Myocyte (in vitro differentiated cells): ENCODE data around the gene GUK1. TPM values are rescaled to one million over a fixed set of nuclear protein-coding genes. Genes with fewer than 3 reads are reported as not detected.
A peak's percentile ranks its signal among the peaks of the same experiment; 100 is the strongest.

ENCODE experiments used
- DNase-seq: peaks from one replicate; pipeline ENCODE4 v3.0.0-alpha.2; 2012; ENCODE audit warnings: low read depth
- total RNA-seq: library from RNA; depleted of rRNA; stranded (reverse); fragments of >200 nt; gene quantifications from 2 replicates; pipeline ENCODE4 v1.2.3, GENCODE V29; 2014

GUK1 gene
- total RNA-seq, 1 donor from 2014 or later: 214 TPM

DNA sequence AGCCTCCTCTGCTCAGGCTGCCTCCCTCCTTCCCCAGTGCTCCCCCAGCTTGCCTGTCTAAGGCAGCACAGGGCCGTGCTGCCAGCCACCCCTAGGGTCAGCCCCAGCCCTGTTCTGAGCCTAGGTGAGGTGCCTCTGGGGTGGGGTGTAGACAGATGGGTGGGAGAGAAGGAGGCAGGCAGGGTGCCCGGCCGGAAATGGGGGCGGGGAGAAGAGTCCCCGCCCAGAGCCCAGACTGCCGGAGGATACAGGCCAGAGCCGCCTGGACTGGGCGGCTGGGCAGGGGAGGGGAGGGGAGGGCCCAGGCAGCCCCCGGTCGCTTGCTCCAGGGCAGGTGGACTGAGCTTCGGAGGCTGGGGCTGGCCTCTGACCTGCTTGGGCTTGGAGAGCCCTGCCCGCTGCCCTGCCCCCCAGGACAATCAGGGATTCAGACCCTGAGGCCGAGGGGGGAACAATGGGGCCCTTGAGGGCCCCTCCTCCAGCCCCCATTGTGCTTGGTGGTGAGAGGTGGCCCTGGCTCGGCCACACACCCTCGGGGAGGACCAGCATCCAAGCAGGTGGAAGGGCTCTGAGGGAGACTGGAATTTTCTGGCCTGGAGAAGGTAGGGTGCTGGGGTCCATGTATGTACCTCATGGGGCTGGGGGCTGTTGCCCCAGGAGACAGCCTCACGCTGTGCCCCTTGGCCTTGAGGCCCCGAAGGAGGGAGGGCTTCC is 9.5 kb downstream of the GUK1 start, which contains the start of gene GJC2:
Gene GJC2, plus strand, starts transcription at position 525 of the 714 bp plus-strand sequence. CDS start 7,829 bp downstream, outside the sequence.
- no peak for DNase-seq

- no peak for DNase-seq
Observed at GRCh38 chr1:228150120-228150460, 10.0 kb downstream of the GUK1 start.

- DNase-seq: peak; percentile 39
Observed at GRCh38 chr1:228150461-228151179, 10.5 kb downstream of the GUK1 start.

DNA sequence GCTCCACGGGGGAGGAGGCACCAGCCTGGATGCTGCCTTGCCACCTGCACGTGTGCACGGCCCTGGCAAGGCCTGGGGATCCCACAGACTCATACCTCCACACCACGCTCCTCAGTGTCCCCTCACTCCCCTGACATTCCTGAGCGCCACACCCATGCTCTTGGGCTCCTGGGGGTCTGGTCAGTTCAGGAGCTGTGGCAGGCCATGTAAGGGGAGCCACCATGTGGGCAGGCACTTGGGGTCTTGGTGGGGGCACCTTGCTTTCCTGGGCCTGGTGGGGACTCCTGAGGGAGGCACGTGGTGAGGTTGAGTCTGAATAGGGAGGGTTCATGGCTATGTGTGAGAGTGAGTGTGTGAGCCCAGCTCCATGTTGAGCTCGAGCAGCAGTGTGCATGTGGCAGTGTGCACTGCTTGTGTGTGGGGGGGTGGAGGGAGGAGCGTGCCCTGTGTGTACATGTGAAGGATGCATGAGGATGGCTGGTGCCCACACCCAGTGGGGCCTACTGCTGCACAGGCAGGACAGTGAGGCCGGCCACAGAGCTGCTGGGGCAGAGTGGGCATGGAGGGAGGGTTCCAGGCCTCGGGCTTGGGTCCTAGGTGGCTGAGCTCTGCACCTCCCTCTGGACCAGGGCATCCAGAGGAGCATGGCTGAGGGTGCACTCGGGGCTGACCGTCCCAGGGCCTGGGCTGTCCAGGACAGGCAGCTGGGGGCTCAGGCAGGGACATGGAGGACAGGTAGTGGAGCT is 11.3 kb downstream of the GUK1 start:
- DNase-seq: no peak

DNA sequence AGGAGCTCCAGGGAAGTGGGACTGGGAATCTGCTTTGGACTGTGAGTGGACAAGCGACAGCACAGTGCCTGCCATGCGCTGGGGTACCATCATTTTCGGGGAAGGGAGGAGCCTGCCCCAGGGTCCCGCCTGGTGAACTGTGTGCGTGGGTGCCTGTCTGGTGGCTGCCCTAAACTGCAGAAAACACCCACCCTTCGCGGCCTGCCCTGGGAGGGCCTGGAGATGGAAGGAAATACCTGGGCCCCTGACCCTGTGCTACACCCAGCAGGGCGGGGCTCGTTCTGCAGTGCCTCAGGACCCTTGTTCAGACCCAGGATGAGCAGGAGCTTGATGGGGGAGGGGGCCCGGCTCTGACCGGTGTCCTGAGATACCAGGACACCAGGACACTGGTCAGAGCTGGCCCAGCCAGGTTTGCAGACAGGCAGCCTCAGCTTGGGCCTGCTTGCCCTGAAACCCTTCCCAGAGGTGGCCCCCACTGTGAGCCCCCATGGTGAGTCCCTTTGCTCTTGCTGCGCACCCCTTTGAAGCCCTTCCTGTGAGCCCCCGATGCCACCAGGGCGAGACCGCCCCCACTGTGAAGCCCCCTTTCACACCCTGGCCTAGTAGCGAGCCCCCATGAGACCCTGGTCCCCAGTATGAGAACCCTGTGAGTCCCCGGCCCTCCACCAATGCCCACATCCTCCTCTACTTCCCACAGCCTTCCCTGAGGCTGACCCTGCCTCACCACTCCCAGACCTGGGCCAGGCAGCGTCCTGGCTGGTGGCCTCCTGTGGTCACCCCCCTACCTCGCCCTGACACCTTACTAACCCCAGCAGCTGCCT is 12.2 kb downstream of the GUK1 start:
- no peak for DNase-seq

DNA sequence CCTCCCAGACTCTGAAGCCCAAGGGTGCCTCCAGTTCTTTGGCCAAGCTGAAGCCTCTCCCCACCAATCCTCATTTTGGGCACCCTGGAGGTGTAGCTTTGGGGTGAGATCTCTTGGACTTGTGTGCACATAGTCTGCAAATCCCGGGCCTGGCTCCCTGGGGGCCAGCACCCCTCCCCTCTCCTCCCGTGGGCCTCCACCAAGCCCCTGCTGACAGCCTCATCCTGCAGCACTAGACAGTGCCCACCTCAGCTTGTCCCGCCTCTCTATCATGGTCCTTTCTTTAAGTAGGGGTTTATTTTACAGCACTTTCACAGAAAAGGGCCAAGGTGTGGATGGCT is 12.8 kb downstream of the GUK1 start:
- DNase-seq: no peak

DNA sequence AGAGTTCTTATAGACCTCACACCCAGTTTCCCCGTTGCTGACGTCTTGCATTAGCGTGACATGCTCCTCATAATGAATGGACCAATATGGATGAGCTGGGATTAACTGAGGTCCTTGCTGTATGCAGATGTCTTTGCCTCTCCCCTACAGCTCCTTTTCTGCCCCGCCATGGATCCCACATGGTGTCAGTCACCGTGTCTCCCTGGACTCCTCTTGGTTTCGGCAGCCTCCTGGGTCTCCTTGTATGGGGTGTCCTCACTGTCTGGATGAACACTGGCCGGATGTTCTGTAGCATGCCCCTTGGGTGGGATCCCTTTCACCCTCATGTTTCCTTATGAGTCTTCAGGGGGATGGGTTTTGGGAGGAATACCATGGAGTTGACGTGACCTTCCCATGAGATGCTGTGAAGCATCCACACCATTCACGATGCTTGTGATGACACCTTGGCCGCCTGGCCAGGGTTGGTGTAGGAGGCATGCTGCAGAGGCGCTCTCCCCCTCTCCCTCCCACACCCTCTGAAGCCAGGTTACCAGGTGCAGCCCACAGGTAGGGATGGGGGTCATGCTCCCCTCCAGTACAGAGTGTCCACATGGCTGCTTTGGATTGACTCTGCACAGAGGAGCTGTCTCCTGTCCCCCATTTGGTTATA is 14.1 kb downstream of the GUK1 start:
- DNase-seq: no peak

DNA sequence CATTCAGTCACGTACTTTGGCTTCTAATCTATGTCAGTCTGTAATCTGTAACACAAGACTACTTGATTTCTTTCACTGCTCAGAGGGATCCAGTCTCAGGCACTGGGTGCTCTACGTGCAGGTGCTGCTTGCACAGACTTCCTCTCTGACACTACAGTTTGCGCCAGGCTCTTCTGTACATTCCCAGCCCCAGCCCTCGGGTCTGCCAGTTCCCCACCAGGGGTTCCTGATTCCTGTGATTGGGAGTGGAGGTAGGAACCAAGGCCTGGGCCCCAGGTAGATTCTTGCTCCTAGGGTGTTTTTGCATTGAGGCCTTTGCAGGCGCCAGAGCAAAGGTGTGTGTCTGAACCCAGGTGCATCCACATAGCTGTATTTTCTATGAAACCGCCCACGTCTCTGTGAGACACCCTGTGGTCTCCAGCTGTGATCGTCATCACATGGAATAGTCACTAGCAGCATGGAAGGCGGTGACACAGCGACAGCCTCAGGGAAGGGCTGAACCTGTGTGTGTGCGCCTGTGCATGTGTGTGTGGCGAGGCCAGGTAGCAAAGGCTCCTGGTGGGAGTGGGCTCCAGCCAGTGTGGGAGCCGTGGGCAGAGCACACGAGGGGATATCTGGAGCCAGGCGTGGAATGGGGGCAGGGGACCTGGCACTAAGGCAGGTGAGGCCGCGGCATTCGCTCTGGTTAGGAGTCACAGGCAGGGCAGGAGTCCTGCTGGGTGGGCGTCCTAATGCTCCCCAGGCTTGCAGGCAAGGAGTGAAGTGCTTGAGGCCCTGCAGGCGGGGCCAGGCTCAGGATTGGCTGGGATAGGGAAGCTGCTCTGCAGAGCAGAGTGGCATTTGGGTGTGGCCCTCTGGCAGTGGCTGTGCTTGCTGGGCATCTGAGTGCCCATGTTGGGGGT is 14.8 kb downstream of the GUK1 start:
- peak; percentile 16 for DNase-seq

DNA sequence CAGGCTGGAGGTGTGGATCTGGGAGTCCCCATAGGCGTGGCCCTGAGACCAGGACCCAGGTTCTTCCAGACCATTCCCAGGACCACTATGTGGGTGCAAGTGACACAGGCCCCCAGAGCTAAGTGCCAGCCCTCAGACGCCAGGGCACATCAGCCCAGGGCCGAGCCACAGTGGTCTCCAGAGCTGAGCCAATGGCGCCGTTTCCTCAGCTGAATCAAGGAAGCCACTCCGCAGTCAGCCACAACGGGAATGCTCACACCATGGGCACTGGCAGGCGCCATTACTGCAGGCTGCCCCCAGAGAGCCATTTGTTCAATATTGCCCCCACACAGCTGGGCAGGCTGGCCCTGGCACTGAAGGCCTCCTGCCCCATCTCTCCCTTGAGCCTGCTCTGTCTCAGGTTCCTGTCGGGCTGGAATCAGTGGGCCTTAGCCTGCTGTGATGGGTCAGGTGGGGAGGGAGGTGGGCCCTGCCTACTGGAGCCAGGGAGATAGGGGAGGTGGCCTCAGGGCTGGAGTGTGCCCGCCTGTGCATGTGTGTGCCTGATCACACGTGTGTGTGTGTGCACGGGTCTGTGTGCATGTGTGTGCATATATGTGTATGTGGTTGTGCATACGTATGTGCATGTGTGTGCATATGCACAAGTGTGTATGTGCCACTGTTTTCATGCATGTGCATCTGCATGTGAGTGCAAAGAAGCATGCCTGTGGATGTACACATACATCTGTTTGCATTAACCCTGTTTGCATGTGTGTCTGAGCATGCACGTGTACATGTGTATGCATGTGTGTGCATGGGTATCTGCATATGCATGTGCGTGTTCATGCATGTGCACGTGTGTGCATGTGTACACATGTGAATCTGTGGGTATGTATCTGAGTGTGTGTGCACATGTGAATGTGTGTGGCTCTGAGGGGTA is 15.8 kb downstream of the GUK1 start:
- DNase-seq: no peak

DNA sequence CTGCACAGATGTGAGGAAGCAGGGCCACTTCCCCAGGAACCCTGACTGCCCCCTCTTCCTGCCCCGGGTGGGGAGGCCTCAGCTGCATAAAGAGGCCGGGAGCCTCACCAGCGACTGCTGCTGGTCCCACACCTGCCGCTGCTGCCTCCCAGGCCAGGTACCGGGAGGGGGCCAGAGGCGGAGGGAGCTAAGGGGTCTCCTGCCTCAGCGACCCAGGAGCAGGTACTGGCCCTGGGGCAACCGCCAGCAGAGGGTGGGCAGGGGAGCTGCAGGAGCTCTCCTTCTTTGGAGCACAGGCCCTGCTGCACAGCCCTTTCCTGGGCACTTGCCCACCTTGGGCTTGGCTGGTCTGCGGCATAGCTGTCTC is 16.4 kb downstream of the GUK1 start:
- DNase-seq: no peak

- DNase-seq: no peak
Observed at GRCh38 chr1:228156941-228157728, 17.1 kb downstream of the GUK1 start.

DNA sequence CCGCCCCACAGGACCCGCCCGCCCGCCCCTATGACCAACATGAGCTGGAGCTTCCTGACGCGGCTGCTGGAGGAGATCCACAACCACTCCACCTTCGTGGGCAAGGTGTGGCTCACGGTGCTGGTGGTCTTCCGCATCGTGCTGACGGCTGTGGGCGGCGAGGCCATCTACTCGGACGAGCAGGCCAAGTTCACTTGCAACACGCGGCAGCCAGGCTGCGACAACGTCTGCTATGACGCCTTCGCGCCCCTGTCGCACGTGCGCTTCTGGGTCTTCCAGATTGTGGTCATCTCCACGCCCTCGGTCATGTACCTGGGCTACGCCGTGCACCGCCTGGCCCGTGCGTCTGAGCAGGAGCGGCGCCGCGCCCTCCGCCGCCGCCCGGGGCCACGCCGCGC is 17.6 kb downstream of the GUK1 start:
- DNase-seq: no peak

DNA sequence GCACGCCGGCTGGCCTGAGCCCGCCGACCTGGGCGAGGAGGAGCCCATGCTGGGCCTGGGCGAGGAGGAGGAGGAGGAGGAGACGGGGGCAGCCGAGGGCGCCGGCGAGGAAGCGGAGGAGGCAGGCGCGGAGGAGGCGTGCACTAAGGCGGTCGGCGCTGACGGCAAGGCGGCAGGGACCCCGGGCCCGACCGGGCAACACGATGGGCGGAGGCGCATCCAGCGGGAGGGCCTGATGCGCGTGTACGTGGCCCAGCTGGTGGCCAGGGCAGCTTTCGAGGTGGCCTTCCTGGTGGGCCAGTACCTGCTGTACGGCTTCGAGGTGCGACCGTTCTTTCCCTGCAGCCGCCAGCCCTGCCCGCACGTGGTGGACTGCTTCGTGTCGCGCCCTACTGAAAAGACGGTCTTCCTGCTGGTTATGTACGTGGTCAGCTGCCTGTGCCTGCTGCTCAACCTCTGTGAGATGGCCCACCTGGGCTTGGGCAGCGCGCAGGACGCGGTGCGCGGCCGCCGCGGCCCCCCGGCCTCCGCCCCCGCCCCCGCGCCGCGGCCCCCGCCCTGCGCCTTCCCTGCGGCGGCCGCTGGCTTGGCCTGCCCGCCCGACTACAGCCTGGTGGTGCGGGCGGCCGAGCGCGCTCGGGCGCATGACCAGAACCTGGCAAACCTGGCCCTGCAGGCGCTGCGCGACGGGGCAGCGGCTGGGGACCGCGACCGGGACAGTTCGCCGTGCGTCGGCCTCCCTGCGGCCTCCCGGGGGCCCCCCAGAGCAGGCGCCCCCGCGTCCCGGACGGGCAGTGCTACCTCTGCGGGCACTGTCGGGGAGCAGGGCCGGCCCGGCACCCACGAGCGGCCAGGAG is 18.3 kb downstream of the GUK1 start:
- no peak for DNase-seq

DNA sequence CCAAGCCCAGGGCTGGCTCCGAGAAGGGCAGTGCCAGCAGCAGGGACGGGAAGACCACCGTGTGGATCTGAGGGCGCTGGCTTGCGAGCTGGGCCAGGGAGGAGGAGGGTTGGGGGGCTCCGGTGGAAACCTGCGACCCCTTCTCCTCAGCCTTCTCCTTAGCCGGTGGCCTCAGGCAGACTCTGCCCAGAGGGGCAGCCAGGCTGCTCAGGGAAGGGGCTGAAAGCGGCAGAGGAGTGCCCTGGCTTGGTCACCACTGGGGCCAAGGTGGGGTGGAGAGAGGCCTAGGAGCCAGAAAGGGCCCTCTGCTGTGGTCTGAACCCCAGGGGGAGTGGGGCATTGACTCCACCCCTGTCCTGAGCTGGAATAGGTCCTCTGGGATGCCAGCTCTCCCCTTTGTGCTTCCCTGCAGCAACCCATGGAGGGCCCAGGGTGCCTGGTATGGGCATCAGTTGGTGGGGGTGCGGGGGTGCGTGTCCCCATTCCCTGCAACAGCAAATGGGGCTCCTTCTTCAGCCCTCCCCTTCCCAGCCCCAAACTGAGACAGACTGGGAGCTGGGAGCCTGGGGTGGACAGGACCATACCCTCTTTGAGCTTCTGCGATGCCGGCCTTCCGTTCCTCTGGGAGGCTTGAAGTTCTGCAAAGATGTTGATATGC is 19.1 kb downstream of the GUK1 start:
- no peak for DNase-seq

GRCh38 chr1:228160201-228160761 is 20.2 kb downstream of the GUK1 start:
- DNase-seq: no peak

GRCh38 chr1:228161362-228161761 is 21.3 kb downstream of the GUK1 start:
- DNase-seq: peak; percentile 8
